HTERT RPE-1 (cell line): Measurements from ENCODE around the gene YIPF6.
"Not testable (repeated sequence)": the region's sequence is repeated elsewhere in the genome, so short reads cannot be mapped to it uniquely, and the experiment has no call there.

ENCODE experiments used
- in situ Hi-C: fragments of 300-500 bp; cut with MboI; formaldehyde crosslinking; loops from 4 replicates; pipeline ENCODE4 v1.14.3; 2020; ENCODE audit warnings: low sequenced_read_pairs

The YIPF6 gene, protein sequence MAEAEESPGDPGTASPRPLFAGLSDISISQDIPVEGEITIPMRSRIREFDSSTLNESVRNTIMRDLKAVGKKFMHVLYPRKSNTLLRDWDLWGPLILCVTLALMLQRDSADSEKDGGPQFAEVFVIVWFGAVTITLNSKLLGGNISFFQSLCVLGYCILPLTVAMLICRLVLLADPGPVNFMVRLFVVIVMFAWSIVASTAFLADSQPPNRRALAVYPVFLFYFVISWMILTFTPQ

GRCh38 chrX:68498508-68499379, at the start of gene YIPF6:
Gene YIPF6, plus strand, starts transcription at chrX:68499051. Its CDS starts 16 bp downstream, at chrX:68499067.
- in situ Hi-C loops, result no loop called here

DNA sequence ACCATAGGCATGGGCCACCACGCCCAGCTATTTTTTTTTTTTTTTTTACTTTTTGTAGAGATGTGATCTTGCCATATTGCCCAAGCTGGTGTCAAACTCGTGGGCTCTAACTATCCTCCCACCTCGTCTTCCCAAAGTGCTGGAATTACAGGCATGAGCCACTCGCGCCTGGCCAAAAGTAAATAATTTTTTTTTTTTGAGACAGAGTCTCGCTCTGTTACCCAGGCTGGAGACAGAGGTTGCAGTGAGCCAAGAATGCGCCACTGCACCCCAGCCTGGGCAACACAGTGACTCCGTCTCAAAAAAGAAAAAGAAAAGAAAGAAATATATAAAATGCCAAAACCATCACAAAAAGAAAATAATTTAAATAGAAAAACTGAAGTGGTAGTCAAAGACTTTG, 47.1 kb upstream of the YIPF6 start:
- in situ Hi-C loops, result no loop called here

DNA sequence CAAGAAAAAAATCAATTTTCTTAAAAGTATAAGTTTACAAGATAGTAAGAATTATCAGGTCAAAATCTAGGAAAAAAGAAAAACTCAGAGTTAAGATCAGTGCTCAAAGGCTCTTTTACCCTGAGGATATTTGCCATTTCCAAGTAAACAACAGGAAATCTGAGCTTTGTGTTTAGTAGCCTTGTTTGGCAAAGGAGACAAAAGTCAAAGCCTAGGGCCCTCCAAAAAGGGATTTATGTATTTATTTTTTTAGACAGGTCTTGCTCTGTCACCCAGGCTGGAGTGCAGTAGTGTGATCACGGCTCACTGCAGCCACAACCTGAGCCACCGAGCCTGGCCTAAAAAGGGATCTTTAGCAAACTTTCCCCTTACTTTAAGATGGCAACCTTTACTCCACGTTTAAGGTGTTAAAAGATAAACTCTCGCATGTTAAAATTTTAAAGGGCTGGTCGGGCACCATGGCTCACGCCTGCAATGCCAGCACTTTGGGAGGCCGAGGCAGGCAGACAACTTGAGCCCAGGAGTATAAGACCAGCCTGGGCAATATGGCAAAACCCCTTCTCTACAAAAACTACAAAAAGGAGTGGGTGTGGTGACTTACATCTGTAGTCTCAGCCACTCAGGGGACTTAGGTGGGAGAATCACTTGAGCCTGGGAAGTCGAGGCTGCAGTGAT, 44.2 kb upstream of the YIPF6 start:
- in situ Hi-C loops, result no loop called here

GRCh38 chrX:68455151-68455510, 43.7 kb upstream of the YIPF6 start:
- in situ Hi-C loops, result no loop called here

GRCh38 chrX:68461093-68461492, 37.8 kb upstream of the YIPF6 start:
- in situ Hi-C loops, result no loop called here

DNA sequence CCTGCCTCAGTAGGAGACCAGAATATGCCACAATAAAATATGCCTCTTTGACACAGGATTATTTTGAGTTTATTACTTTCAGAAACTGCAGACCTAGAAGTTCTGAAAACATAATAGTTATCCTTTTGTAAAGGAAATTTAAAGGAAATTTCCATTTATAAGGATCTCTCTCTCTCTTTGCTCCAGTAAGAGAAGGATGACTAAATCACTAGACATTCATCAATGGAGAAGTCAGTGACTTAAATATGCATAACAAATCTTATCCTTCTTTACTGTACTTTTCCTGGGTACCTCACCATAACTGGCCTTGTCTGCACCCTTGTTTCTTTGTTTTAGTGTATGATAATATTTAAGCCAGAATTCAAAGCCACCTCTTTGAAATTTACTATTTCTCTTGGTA, 37.3 kb upstream of the YIPF6 start:
- in situ Hi-C loops, result no loop called here

- in situ Hi-C loops, result no loop called here
Measured at GRCh38 chrX:68462197-68462596, 36.7 kb upstream of the YIPF6 start.

GRCh38 chrX:68462653-68463052, 36.2 kb upstream of the YIPF6 start:
- in situ Hi-C loops, result no loop called here

DNA sequence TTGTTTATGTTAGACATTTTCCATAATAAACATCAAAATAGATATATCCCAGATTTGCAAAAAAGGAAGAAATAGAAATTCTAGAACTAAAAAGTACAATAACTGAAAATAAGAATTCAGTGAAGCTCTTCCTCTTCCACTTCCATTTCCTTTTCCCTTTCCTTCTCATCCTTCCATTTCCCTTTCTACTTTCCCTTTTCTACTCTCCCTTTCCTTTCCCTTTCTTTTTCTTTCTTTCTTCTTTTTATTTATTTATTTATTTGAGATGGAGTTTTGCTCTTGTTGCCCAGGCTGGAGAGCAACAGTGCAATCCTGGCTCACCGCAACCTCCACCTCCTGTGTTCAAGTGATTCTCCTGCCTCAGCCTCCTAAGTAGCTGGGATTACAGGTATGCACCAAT, 35.0 kb upstream of the YIPF6 start:
- in situ Hi-C loops, result no loop called here

- in situ Hi-C loops, result no loop called here
Measured at GRCh38 chrX:68464796-68465195, 34.1 kb upstream of the YIPF6 start.

DNA sequence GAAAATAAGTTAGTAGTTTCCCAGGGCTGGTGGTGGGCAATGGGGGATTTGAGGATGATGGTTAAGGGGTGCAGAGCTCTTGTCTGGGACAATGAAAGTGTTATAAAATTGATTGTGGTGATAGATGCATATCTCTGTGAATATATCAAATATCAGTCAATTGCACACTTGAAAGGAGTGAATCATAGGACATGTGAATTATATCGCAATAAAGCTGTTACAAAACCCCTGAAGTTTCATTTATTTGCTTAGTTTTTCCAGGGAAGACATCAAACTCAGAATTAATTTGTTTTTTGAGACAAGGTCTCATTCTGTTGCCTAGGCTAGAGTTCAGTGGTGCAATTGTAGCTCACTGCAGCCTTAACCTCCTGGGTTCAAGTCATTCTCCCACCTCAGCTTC, 17.9 kb upstream of the YIPF6 start:
- in situ Hi-C loops, result no loop called here

DNA sequence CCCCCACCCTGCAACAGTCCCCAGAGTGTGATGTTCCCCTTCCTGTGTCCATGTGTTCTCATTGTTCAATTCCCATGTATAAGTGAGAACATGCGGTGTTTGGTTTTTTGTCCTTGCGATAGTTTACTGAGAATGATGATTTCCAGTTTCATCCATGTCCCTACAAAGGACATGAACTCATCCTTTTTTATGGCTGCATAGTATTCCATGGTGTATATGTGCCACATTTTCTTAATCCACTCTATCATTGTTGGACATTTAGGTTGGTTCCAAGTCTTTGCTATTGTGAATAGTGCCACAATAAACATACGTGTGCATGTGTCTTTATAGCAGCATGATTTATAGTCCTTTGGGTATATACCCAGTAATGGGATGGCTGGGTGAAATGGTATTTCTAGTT, 12.7 kb upstream of the YIPF6 start:
- in situ Hi-C loops, result not testable (repeated sequence)

- in situ Hi-C loops, result no loop called here
Measured at GRCh38 chrX:68487254-68487653, 11.6 kb upstream of the YIPF6 start.

DNA sequence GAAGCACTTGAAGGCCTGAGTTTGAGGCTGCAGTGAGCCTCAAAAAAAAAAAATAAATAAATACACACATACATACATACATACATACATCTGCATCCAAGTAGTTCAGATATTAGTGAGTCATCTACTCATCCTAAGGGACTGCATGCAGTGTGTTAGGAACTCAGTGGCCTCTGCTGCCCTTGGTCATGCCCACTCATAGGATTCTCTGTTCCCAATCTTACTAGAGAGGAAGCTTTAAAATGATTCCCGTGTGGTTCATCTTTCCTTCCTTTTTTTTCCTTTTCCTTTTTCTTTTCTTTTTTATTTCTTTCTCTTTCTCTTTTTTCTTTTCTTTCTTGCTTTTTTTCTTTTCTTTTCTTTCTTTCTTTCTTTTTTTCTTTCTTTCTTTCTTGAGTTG, 10.9 kb upstream of the YIPF6 start:
- in situ Hi-C loops, result no loop called here

- in situ Hi-C loops, result no loop called here
Measured at GRCh38 chrX:68488657-68489056, 10.2 kb upstream of the YIPF6 start.

- in situ Hi-C loops, result no loop called here
Measured at GRCh38 chrX:68490644-68491043, 8.2 kb upstream of the YIPF6 start.

GRCh38 chrX:68492583-68492982, 6.3 kb upstream of the YIPF6 start:
- in situ Hi-C loops, result no loop called here

DNA sequence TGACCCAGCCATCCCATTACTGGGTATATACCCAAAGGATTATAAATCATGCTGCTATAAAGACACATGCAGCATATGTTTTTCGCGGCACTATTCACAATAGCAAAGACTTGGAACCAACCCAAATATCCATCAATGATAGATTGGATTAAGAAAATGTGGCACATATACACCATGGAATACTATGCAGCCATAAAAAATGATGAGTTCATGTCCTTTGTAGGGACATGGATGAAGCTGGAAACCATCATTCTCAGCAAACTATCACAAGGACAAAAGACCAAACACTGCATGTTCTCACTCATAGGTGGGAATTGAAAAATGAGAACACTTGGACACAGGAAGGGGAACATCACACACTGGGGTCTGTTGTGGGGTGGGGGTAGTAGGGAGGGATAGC, 5.1 kb upstream of the YIPF6 start:
- in situ Hi-C loops, result not testable (repeated sequence)

- in situ Hi-C loops, result no loop called here
Measured at GRCh38 chrX:68498044-68498507, 775 bp upstream of the YIPF6 start.

- in situ Hi-C loops, result no loop called here
Measured at GRCh38 chrX:68499543-68500504, 973 bp downstream of the YIPF6 start.
